Body of pancreas (tissue), 4 donors: ENCODE results near the gene TEX44.

ENCODE experiments used
- POLR2A ChIP-seq, 3 donors: fragments of 450-650 bp; IDR thresholded peaks; one replicate each; pipeline ENCODE4 v1.6.1; 2016; ENCODE audit warnings: antibody characterized with exemption in 3 of 3, mild to moderate bottlenecking in 2 of 3
- TF ChIP-seq, protein P1 (sequence below), 7 experiments: fragments of 450-650 bp in 4 of 7; fragments of 200-600 bp in 3 of 7; sonication (generic) in 3 of 7; IDR thresholded peaks; one replicate each; pipeline ENCODE4 v1.5.1; 2016 to 2019; ENCODE audit warnings: antibody characterized with exemption in 7 of 7

DNA sequence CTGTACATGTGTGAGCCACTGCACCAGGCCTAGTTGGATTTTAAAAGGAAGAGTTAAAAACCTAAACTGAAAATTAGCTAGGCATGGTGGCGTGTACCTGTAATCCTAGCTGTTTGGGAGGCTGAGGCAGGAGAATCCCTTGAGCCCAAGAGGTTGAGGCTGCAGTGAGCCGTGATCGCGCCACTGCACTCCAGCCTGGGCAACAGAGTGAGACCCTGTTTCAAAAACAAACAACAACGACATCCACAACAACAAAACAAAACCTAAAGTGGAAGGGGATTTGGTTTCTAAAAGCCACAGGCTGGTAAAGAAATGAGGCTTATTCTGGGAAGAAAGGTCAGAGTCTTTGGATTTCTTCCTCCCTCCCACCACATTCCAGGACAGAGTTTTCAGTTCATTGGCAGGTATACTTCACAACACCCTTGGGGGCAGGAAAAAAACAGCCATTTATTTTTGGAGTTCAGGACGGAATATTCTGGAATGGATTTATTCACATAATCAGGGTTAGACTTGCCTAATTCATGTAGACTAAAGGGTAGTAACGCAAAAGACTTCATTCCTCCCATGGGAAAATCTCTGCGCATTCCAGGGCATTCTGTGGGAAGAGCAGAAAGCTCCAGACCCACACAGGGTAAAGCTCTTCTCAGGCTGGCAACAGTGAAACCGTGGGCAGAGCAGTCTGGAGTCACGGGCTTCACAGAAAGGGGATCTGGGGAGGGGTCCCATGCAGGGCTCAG, 34.9 kb downstream of the TEX44 start:
- TF ChIP-seq, protein P1, sequence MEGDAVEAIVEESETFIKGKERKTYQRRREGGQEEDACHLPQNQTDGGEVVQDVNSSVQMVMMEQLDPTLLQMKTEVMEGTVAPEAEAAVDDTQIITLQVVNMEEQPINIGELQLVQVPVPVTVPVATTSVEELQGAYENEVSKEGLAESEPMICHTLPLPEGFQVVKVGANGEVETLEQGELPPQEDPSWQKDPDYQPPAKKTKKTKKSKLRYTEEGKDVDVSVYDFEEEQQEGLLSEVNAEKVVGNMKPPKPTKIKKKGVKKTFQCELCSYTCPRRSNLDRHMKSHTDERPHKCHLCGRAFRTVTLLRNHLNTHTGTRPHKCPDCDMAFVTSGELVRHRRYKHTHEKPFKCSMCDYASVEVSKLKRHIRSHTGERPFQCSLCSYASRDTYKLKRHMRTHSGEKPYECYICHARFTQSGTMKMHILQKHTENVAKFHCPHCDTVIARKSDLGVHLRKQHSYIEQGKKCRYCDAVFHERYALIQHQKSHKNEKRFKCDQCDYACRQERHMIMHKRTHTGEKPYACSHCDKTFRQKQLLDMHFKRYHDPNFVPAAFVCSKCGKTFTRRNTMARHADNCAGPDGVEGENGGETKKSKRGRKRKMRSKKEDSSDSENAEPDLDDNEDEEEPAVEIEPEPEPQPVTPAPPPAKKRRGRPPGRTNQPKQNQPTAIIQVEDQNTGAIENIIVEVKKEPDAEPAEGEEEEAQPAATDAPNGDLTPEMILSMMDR (IDR thresholded peaks at IDR 0.05), result no peak
- TF ChIP-seq POLR2A (IDR thresholded peaks at IDR 0.05), result no peak
